ENCODE measurements around the gene GRB2.

- TF ChIP-seq, protein P1, sequence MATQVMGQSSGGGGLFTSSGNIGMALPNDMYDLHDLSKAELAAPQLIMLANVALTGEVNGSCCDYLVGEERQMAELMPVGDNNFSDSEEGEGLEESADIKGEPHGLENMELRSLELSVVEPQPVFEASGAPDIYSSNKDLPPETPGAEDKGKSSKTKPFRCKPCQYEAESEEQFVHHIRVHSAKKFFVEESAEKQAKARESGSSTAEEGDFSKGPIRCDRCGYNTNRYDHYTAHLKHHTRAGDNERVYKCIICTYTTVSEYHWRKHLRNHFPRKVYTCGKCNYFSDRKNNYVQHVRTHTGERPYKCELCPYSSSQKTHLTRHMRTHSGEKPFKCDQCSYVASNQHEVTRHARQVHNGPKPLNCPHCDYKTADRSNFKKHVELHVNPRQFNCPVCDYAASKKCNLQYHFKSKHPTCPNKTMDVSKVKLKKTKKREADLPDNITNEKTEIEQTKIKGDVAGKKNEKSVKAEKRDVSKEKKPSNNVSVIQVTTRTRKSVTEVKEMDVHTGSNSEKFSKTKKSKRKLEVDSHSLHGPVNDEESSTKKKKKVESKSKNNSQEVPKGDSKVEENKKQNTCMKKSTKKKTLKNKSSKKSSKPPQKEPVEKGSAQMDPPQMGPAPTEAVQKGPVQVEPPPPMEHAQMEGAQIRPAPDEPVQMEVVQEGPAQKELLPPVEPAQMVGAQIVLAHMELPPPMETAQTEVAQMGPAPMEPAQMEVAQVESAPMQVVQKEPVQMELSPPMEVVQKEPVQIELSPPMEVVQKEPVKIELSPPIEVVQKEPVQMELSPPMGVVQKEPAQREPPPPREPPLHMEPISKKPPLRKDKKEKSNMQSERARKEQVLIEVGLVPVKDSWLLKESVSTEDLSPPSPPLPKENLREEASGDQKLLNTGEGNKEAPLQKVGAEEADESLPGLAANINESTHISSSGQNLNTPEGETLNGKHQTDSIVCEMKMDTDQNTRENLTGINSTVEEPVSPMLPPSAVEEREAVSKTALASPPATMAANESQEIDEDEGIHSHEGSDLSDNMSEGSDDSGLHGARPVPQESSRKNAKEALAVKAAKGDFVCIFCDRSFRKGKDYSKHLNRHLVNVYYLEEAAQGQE (IDR thresholded peaks at IDR 0.05; ENCODE audit: low read depth), result no peak
- no peak for TF ChIP-seq EP300 (IDR thresholded peaks at IDR 0.05; ENCODE audit: borderline replicate concordance)
- no peak for TF ChIP-seq FOXM1 (IDR thresholded peaks at IDR 0.05; ENCODE audit: borderline replicate concordance, low read depth)
- no peak for TF ChIP-seq CEBPB (IDR thresholded peaks at IDR 0.05)
- no peak for TF ChIP-seq TAF1 (IDR thresholded peaks at IDR 0.05; ENCODE audit: low read depth)
- TF ChIP-seq MAX (IDR thresholded peaks at IDR 0.05), result no peak
- no peak for TF ChIP-seq YY1 (IDR thresholded peaks at IDR 0.05; ENCODE audit: low read depth)
- TF ChIP-seq EGR1 (IDR thresholded peaks at IDR 0.05), result no peak
- TF ChIP-seq NFIC (IDR thresholded peaks at IDR 0.05), result no peak
- no peak for TF ChIP-seq RAD21 (IDR thresholded peaks at IDR 0.05; ENCODE audit: low read depth)
These were observed 27.8 kb upstream of the GRB2 start for GRCh38 chr17:75433218-75433783.
